Endothelial cell of umbilical vein (primary cell): Measurements from ENCODE around the gene SLC10A4.

Experiments
- EZH2 ChIP-seq: IDR thresholded peaks from 2 replicates; pipeline ENCODE4 v1.6.1; 2012; ENCODE audit warnings: borderline replicate concordance, low read depth, mild to moderate bottlenecking, moderate library complexity, low read length, inconsistent platforms; ENCODE audit not compliant: severe bottlenecking
- FOS ChIP-seq: IDR thresholded peaks from 2 replicates; pipeline ENCODE4 v1.6.1; 2011; ENCODE audit warnings: mild to moderate bottlenecking, low read length, moderate library complexity, borderline replicate concordance; ENCODE audit not compliant: insufficient read depth
- GATA2 ChIP-seq: IDR thresholded peaks from 2 replicates; pipeline ENCODE4 v1.7.0; 2011; ENCODE audit warnings: low read depth, mild to moderate bottlenecking, moderate library complexity, mixed read lengths, low read length; ENCODE audit not compliant: insufficient read length, insufficient read depth
- JUN ChIP-seq: IDR thresholded peaks from 2 replicates; pipeline ENCODE4 v1.6.1; 2011; ENCODE audit warnings: borderline replicate concordance, low read depth; ENCODE audit not compliant: insufficient read length, insufficient read depth
- MYC ChIP-seq: IDR thresholded peaks from one replicate; pipeline ENCODE4 v1.6.1; 2011; ENCODE audit warnings: mild to moderate bottlenecking, low read depth, low read length
- POLR2A ChIP-seq: IDR thresholded peaks from 2 replicates; pipeline ENCODE4 v1.6.1; 2012; ENCODE audit warnings: low read depth, mild to moderate bottlenecking, control low read depth, low read length
- POLR2AphosphoS5 ChIP-seq: IDR thresholded peaks from 2 replicates; pipeline ENCODE4 v1.6.1; 2012; ENCODE audit warnings: low read depth, mild to moderate bottlenecking, control low read depth, low read length, moderate library complexity; ENCODE audit not compliant: insufficient read depth
- TF ChIP-seq, protein P1 (sequence below), 2 donors: IDR thresholded peaks; 1 replicate in 1 of 2; 2 replicates in 1 of 2; pipeline ENCODE4 v1.5.1; 2011; ENCODE audit warnings: low read length in 2 of 2, mild to moderate bottlenecking in 2 of 2, moderate library complexity in 2 of 2, control low read depth in 1 of 2, inconsistent platforms in 1 of 2, low read depth in 1 of 2; ENCODE audit not compliant: insufficient read depth in 1 of 2; ENCODE audit errors: extremely low read depth in 1 of 2
- TF ChIP-seq, protein P2 (sequence below): IDR thresholded peaks from 2 replicates; pipeline ENCODE4 v1.6.1; 2011; ENCODE audit not compliant: insufficient read depth, insufficient read length

DNA sequence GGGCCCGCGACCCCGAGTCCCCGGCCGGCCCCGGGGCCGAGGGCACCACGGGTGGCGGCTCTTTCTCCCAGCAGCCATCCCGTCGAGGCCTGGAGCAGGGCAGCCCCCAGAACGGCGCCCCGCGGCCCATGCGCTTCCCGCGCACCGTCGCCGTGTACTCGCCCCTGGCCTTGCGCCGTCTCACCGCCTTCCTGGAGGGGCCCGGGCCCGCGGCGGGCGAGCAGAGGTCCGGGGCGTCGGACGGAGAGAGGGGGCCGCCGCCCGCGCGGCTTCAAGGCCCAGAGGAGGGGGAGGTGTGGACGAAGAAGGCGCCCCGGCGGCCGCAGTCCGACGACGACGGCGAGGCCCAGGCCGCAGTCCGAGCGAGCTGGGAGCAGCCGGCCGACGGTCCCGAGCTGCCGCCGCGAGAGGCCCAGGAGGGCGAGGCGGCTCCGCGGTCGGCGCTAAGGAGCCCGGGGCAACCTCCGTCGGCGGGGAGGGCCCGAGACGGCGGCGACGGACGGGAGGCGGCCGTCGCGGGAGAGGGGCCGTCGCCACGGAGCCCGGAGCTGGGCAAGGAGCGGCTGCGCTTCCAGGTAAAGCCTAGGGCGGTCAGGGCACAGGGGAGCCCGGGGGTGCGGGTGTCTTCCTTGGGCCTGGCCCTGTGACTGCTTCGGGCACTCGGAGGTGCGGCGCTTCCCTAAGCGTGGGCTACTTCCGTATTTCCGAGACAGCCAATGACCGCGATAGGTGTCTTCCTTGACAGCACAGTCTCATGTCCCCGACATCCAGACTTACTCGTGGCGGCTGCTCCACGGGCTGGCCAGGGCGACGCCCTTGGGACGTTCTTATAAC lies 7.8 kb downstream of the SLC10A4 start:
- no peak for TF ChIP-seq POLR2A
- TF ChIP-seq EZH2: peak; percentile 60
- no peak for TF ChIP-seq JUN
- TF ChIP-seq, protein P1, sequence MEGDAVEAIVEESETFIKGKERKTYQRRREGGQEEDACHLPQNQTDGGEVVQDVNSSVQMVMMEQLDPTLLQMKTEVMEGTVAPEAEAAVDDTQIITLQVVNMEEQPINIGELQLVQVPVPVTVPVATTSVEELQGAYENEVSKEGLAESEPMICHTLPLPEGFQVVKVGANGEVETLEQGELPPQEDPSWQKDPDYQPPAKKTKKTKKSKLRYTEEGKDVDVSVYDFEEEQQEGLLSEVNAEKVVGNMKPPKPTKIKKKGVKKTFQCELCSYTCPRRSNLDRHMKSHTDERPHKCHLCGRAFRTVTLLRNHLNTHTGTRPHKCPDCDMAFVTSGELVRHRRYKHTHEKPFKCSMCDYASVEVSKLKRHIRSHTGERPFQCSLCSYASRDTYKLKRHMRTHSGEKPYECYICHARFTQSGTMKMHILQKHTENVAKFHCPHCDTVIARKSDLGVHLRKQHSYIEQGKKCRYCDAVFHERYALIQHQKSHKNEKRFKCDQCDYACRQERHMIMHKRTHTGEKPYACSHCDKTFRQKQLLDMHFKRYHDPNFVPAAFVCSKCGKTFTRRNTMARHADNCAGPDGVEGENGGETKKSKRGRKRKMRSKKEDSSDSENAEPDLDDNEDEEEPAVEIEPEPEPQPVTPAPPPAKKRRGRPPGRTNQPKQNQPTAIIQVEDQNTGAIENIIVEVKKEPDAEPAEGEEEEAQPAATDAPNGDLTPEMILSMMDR (IDR thresholded peaks at IDR 0.05; ENCODE audit: extremely low read depth in 1 of 2, insufficient read depth in 1 of 2, low read depth in 1 of 2, low read length in 2 of 2): no peak
- TF ChIP-seq POLR2AphosphoS5: no peak
- no peak for TF ChIP-seq GATA2
- TF ChIP-seq, protein P2, sequence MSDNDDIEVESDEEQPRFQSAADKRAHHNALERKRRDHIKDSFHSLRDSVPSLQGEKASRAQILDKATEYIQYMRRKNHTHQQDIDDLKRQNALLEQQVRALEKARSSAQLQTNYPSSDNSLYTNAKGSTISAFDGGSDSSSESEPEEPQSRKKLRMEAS: no peak
- no peak for TF ChIP-seq MYC
- no peak for TF ChIP-seq FOS
